Glutamatergic neuron (in vitro differentiated cells): ENCODE results near the gene HCAR3. TPM values are rescaled to one million over a fixed set of nuclear protein-coding genes. Genes with fewer than 3 reads are reported as not detected.

Experiments
- DNase-seq: peaks from one replicate; pipeline ENCODE4 v3.0.0; 2022
- H3K27ac Mint-ChIP-seq: one replicate; pipeline ENCODE4 v1.8.0; 2020; ENCODE audit warnings: mild to moderate bottlenecking, mixed read lengths, inconsistent platforms; ENCODE audit not compliant: unreplicated experiment
- H3K27me3 Mint-ChIP-seq: one replicate; pipeline ENCODE4 v1.8.0; 2020; ENCODE audit warnings: mild to moderate bottlenecking, moderate library complexity, mixed read lengths, inconsistent platforms; ENCODE audit not compliant: unreplicated experiment
- H3K36me3 Mint-ChIP-seq: one replicate; pipeline ENCODE4 v1.8.0; 2020; ENCODE audit warnings: mild to moderate bottlenecking, mixed read lengths, inconsistent platforms; ENCODE audit not compliant: unreplicated experiment
- H3K4me1 Mint-ChIP-seq: one replicate; pipeline ENCODE4 v1.8.0; 2020; ENCODE audit warnings: mild to moderate bottlenecking, low read depth, mixed read lengths, inconsistent platforms; ENCODE audit not compliant: unreplicated experiment
- H3K4me3 Mint-ChIP-seq: one replicate; pipeline ENCODE4 v1.8.0; 2020; ENCODE audit warnings: mild to moderate bottlenecking, mixed read lengths, inconsistent platforms; ENCODE audit not compliant: unreplicated experiment
- H3K9me3 Mint-ChIP-seq: one replicate; pipeline ENCODE4 v1.8.0; 2020; ENCODE audit warnings: mild to moderate bottlenecking, moderate library complexity, mixed read lengths, inconsistent platforms; ENCODE audit not compliant: unreplicated experiment
- total RNA-seq: library from RNA; stranded (reverse); fragmentation: NEBNext Ultra II Directional; extraction: Animal tissue kit (Norgen Biotek cat#: 25700); gene quantifications from one replicate; pipeline ENCODE4 v1.2.1, GENCODE V29; 2021; ENCODE audit not compliant: unreplicated experiment
- TF ChIP-seq, protein P1 (sequence below): fragments of 200-600 bp; sonication (generic); IDR thresholded peaks from one replicate; pipeline ENCODE4 v1.5.0; 2021; ENCODE audit not compliant: partially characterized antibody, unreplicated experiment

Gene HCAR3
- total RNA-seq, 1 donor from 2014 or later = not detected

DNA sequence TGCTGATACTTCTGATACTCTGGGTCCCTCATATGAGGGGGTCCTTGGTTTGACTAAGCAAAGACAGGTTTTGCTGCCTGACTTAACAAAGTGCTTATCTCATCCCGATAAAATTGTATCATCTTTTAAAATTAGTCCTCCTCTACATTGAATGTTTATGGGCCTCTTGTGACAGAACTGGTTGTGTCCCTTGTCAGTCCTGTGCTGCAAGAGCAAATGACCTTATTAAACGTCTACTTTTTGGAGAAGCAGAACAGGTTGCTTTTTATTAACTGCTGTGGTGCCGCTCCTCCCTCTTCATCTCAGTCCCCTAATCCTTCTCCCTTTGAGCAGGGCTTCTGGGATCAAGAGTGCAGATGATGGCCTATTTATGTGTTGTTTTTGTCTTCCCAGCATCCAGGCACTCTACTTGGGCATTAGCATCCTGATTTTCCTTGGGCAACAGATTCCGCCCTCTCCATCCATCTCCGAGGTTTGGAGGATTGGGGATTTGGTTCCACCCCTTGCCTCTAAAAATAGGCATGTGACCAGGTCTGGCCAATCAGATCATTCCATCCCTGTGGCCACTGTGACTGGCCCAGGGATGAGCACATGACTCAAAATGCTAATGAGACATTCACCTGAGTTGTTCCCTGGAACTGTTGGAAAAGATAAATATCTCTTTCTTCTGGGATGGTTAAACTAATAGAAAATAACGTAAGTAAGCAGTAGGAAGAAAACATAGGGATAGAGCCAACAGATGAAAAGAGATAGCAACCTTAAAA is 33.1 kb upstream of the HCAR3 start:
- H3K27me3 Mint-ChIP-seq = peaks cover 6% of the 10 kb centered on the region
- H3K9me3 Mint-ChIP-seq = peaks cover 4% of the 10 kb centered on the region
- H3K4me3 Mint-ChIP-seq = no peak overlapping the region
- H3K4me1 Mint-ChIP-seq = peaks cover 11% of the 10 kb centered on the region
- H3K36me3 Mint-ChIP-seq = no peaks in the 10 kb centered on the region
- DNase-seq = no peak
- no peak overlapping the region for H3K27ac Mint-ChIP-seq
- TF ChIP-seq, protein P1, sequence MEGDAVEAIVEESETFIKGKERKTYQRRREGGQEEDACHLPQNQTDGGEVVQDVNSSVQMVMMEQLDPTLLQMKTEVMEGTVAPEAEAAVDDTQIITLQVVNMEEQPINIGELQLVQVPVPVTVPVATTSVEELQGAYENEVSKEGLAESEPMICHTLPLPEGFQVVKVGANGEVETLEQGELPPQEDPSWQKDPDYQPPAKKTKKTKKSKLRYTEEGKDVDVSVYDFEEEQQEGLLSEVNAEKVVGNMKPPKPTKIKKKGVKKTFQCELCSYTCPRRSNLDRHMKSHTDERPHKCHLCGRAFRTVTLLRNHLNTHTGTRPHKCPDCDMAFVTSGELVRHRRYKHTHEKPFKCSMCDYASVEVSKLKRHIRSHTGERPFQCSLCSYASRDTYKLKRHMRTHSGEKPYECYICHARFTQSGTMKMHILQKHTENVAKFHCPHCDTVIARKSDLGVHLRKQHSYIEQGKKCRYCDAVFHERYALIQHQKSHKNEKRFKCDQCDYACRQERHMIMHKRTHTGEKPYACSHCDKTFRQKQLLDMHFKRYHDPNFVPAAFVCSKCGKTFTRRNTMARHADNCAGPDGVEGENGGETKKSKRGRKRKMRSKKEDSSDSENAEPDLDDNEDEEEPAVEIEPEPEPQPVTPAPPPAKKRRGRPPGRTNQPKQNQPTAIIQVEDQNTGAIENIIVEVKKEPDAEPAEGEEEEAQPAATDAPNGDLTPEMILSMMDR = no peak

DNA sequence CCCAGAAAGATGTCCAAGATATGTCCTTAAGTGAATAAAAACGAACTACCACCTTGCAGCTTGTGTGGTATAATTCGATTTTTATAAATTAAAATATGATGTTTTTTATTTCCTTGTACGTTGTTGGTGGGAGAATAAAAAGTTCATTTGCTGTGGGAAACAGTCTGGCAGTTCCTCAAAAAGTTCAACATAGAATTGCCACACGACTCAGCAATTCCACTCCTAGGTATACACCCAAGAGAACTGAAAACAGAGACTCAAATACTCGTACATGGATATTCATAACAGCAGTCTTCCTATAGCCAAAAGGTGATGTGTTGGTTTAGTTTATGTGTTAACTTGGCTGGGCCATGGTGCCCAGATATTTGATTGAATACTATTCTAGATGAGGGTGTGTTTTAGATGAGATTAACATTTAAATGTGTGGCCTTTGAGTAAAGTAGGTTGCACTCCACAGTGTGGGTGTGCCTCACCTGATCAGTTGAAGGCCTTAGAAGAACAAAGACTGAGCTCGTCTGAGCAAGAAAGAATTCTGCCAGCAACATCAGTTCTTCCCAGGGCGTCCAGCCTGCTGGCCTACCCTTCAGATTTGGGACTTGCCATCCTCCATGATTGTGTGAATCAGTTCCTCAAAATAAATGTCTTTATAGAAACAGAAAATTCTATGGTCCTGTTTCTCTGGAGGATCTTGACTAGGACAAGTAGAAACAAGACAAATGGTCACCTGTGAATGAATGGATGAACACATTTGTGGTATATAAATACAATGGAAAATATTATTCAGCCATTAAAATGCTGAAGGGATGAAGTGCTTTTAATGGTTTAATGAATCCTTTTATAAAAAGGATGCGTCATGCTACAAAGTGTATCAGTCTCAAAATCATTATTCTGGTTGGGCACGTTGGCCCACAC is 30.9 kb upstream of the HCAR3 start:
- Mint-ChIP-seq H3K4me3 (no peak overlapping the region), H3K36me3 (no peaks in the 10 kb centered on the region), H3K27me3 (peaks cover 4% of the 10 kb centered on the region), H3K4me1 (peaks cover 5% of the 10 kb centered on the region), H3K9me3 (no peaks in the 10 kb centered on the region), H3K27ac (no peak overlapping the region)
- no peak for DNase-seq
- TF ChIP-seq, protein P1 = no peak

DNA sequence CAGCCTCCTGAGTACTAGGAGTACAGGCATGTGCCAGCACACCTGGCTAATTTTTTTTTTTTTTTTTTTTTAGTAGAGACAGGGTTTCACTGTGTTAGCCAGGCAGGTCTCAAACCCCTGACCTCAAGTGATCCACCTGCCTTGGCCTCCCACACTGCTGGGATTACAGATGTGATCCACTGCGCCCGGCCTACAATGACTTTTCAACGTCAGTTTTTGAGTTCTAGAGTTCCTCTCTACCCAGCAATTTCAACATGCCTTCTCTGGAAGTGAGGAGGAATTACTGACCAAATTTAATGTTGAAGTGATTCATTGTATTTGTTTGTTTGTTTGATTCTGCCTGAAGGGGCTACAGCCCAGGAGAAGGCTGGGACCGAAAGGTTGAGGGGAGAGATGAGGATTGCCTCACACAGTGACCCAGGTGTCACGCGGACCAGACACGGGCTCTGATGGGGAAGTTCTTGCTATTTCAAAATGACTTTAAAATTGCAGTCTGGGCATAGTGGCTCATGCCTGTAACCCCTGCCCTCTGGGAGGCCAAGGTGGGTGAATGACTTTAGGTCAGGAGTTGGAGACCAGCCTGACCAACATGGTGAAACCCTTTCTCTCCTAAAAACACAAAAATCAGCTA is 27.4 kb upstream of the HCAR3 start:
- no peaks in the 10 kb centered on the region for H3K36me3 Mint-ChIP-seq
- no peak for DNase-seq

DNA sequence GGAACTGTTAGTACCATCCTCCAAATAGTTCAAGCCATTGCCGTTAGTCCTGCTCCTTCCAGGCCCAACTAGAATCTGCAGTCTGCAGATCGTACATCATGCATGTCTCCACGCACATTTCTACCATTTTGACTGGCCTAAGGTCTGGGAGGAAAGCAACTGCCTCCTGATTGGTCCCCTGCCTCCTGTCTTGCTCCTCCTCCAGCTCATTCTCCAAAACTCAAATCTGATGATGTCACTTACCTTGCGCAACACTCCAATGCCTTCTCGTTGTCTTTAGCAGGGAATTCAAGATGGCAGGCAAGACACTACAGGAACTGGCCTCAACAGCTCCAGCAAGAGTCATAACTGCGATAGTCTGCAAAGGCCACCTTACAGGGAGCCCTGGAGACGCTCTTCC is 23.7 kb upstream of the HCAR3 start:
- H3K36me3 Mint-ChIP-seq = no peaks in the 10 kb centered on the region
- no peak overlapping the region for H3K27ac Mint-ChIP-seq

More for the DNA sequence above, 27.4 kb upstream of the HCAR3 start:
- no peaks in the 10 kb centered on the region for H3K27me3 Mint-ChIP-seq
- H3K27ac Mint-ChIP-seq = no peak overlapping the region
- peaks cover 1% of the 10 kb centered on the region for H3K9me3 Mint-ChIP-seq
- no peaks in the 10 kb centered on the region for H3K4me1 Mint-ChIP-seq
- TF ChIP-seq, protein P1 = no peak
- H3K4me3 Mint-ChIP-seq = no peak overlapping the region

More for the DNA sequence above, 23.7 kb upstream of the HCAR3 start:
- no peaks in the 10 kb centered on the region for H3K27me3 Mint-ChIP-seq
- peaks cover 1% of the 10 kb centered on the region for H3K9me3 Mint-ChIP-seq
- H3K4me3 Mint-ChIP-seq = no peak overlapping the region
- no peaks in the 10 kb centered on the region for H3K4me1 Mint-ChIP-seq
- TF ChIP-seq, protein P1 = no peak
- no peak for DNase-seq
